H9 (cell line): ENCODE measurements around the gene IFT52. TPM values are rescaled to one million over a fixed set of nuclear protein-coding genes. Genes with fewer than 3 reads are reported as not detected.
A peak's percentile ranks its signal among the peaks of the same experiment; 100 is the strongest.

ENCODE experiments used
- DNase-seq: peaks from one replicate; pipeline ENCODE4 v3.0.0-alpha.2; 2017
- H2AFZ ChIP-seq: one replicate; pipeline ENCODE4 v1.6.1; 2013; ENCODE audit warnings: mild to moderate bottlenecking, low read length, control low read depth, moderate library complexity
- H2AK5ac ChIP-seq: 2 replicates; pipeline ENCODE4 v1.6.1; 2013; ENCODE audit warnings: low read length, control low read depth, mixed read lengths; ENCODE audit not compliant: insufficient read length
- H2BK120ac ChIP-seq: one replicate; pipeline ENCODE4 v1.6.1; 2013; ENCODE audit warnings: low read depth, mild to moderate bottlenecking, low read length, control low read depth, inconsistent platforms; ENCODE audit not compliant: poor library complexity, severe bottlenecking
- H2BK12ac ChIP-seq: 2 replicates; pipeline ENCODE4 v1.6.1; 2013; ENCODE audit warnings: low read length, control low read depth, mixed read lengths, low read depth; ENCODE audit not compliant: insufficient read length
- H2BK15ac ChIP-seq: 2 replicates; pipeline ENCODE4 v1.6.1; 2013; ENCODE audit warnings: low read depth, low read length, control low read depth
- H2BK20ac ChIP-seq: one replicate; pipeline ENCODE4 v1.6.1; 2013; ENCODE audit warnings: low read depth, mild to moderate bottlenecking, low read length, control low read depth, inconsistent platforms; ENCODE audit not compliant: poor library complexity, severe bottlenecking
- H2BK5ac ChIP-seq: 2 replicates; pipeline ENCODE4 v1.6.1; 2013; ENCODE audit warnings: low read length, control low read depth, mixed read lengths; ENCODE audit not compliant: insufficient read length
- H3K14ac ChIP-seq: 2 replicates; pipeline ENCODE4 v1.6.1; 2013; ENCODE audit warnings: low read length, control low read depth; ENCODE audit not compliant: insufficient read depth
- H3K18ac ChIP-seq: 2 replicates; pipeline ENCODE4 v1.6.1; 2013; ENCODE audit warnings: low read depth, mild to moderate bottlenecking, mixed read lengths, low read length, control low read depth; ENCODE audit not compliant: insufficient read length
- H3K23ac ChIP-seq: 2 replicates; pipeline ENCODE4 v1.6.1; 2013; ENCODE audit warnings: low read length, control low read depth, mixed read lengths, low read depth; ENCODE audit not compliant: insufficient read length
- H3K23me2 ChIP-seq: 2 replicates; pipeline ENCODE4 v1.6.1; 2013; ENCODE audit warnings: low read depth, mild to moderate bottlenecking, mixed read lengths, low read length, control low read depth; ENCODE audit not compliant: insufficient read length, poor library complexity, severe bottlenecking
- H3K27ac ChIP-seq: 2 replicates; pipeline ENCODE4 v1.5.1; 2013; ENCODE audit warnings: low read length, control low read depth, mixed read lengths, low read depth; ENCODE audit not compliant: insufficient read length
- H3K27me3 ChIP-seq: 2 replicates; pipeline ENCODE4 v1.6.1; 2013; ENCODE audit warnings: low read length, control low read depth, inconsistent platforms; ENCODE audit not compliant: insufficient read depth
- H3K4ac ChIP-seq: 2 replicates; pipeline ENCODE4 v1.6.1; 2013; ENCODE audit warnings: low read depth, mild to moderate bottlenecking, control low read depth, inconsistent platforms, low read length, moderate library complexity
- H3K4me1 ChIP-seq: 2 replicates; pipeline ENCODE4 v1.6.1; 2013; ENCODE audit warnings: low read length, control low read depth, inconsistent platforms; ENCODE audit not compliant: insufficient read depth
- H3K4me2 ChIP-seq: 2 replicates; pipeline ENCODE4 v1.6.1; 2013; ENCODE audit warnings: low read length, control low read depth, mixed read lengths; ENCODE audit not compliant: insufficient read length, insufficient read depth
- H3K56ac ChIP-seq: 2 replicates; pipeline ENCODE4 v1.6.1; 2013; ENCODE audit warnings: low read depth, mild to moderate bottlenecking, mixed read lengths, low read length, control low read depth; ENCODE audit not compliant: insufficient read length
- H3K79me1 ChIP-seq: 2 replicates; pipeline ENCODE4 v1.6.1; 2013; ENCODE audit warnings: low read depth, mild to moderate bottlenecking, moderate library complexity, low read length, control low read depth, inconsistent platforms; ENCODE audit not compliant: insufficient read depth, poor library complexity, severe bottlenecking
- H3K79me2 ChIP-seq: 2 replicates; pipeline ENCODE4 v1.6.1; 2013; ENCODE audit warnings: low read length, control low read depth, inconsistent platforms; ENCODE audit not compliant: insufficient read depth
- H3K9ac ChIP-seq: 2 replicates; pipeline ENCODE4 v1.6.1; 2013; ENCODE audit warnings: low read length, control low read depth, mixed read lengths; ENCODE audit not compliant: insufficient read length; ENCODE audit errors: extremely low read depth
- H3K9me3 ChIP-seq: one replicate; pipeline ENCODE4 v1.6.1; 2013; ENCODE audit warnings: low read depth, low read length, inconsistent platforms; ENCODE audit not compliant: control insufficient read depth
- H3T11ph ChIP-seq: one replicate; pipeline ENCODE4 v1.6.1; 2013; ENCODE audit warnings: mild to moderate bottlenecking, low read length, control low read depth, inconsistent platforms
- H4K20me1 ChIP-seq: one replicate; pipeline ENCODE4 v1.6.1; 2013; ENCODE audit not compliant: control insufficient read depth, insufficient read length, insufficient read depth
- H4K5ac ChIP-seq: 2 replicates; pipeline ENCODE4 v1.6.1; 2013; ENCODE audit warnings: low read depth, mild to moderate bottlenecking, mixed read lengths, low read length, control low read depth; ENCODE audit not compliant: insufficient read length
- H4K8ac ChIP-seq: replicated peaks from 2 replicates; pipeline ENCODE4 v1.6.1; 2013; ENCODE audit warnings: low read length, control low read depth, mixed read lengths, low read depth; ENCODE audit not compliant: insufficient read length
- H4K91ac ChIP-seq: 2 replicates; pipeline ENCODE4 v1.6.1; 2013; ENCODE audit warnings: low read depth, mild to moderate bottlenecking, moderate library complexity, mixed read lengths, low read length, control low read depth; ENCODE audit not compliant: insufficient read length
- H3K27ac Mint-ChIP-seq, 3 experiments: 2 replicates in 2 of 3; 3 replicates in 1 of 3; pipeline ENCODE4 v1.8.0; 2020 to 2021; ENCODE audit warnings: mixed read lengths in 3 of 3, mild to moderate bottlenecking in 1 of 3, moderate library complexity in 1 of 3
- H3K27me3 Mint-ChIP-seq: 2 replicates; pipeline ENCODE4 v1.8.0; 2021; ENCODE audit warnings: low read depth, mild to moderate bottlenecking, moderate library complexity, mixed read lengths
- H3K36me3 Mint-ChIP-seq, 3 experiments: 2 replicates in 2 of 3; 3 replicates in 1 of 3; pipeline ENCODE4 v1.8.0; 2020 to 2021; ENCODE audit warnings: low read depth in 3 of 3, mixed read lengths in 3 of 3; ENCODE audit not compliant: insufficient read depth in 1 of 3
- H3K4me1 Mint-ChIP-seq, 2 experiments: 2 replicates each; pipeline ENCODE4 v1.8.0; 2020; ENCODE audit warnings: mixed read lengths in 2 of 2
- H3K4me3 Mint-ChIP-seq, 2 experiments: 2 replicates in 1 of 2; 3 replicates in 1 of 2; pipeline ENCODE4 v1.8.0; 2020 to 2021; ENCODE audit warnings: mild to moderate bottlenecking in 2 of 2, mixed read lengths in 2 of 2, moderate library complexity in 1 of 2
- H3K9me3 Mint-ChIP-seq, 2 experiments: 2 replicates in 1 of 2; 3 replicates in 1 of 2; pipeline ENCODE4 v1.8.0; 2020; ENCODE audit warnings: mild to moderate bottlenecking in 2 of 2, mixed read lengths in 2 of 2, moderate library complexity in 1 of 2
- WGBS: extraction: QIAGEN DNeasy Blood & Tissue Kit; methylation state at CpG from one replicate; pipeline ENCODE4 v1.1.7; 2013; ENCODE audit warnings: missing lambda C conversion rate, low lambda C conversion rate, mixed read lengths; ENCODE audit not compliant: insufficient read length; ENCODE audit errors: extremely low coverage; 5-methylcytosine and 5-hydroxymethylcytosine counted together
- total RNA-seq: library from RNA; stranded (reverse); gene quantifications from 2 replicates; pipeline ENCODE4 v1.2.1, GENCODE V29; 2021
- TF ChIP-seq, protein P1 (sequence below): fragments of 200-600 bp; sonication (generic); conservative IDR thresholded peaks from 3 replicates; pipeline ENCODE4 v1.8.0; 2021; ENCODE audit warnings: antibody characterized with exemption, mild to moderate bottlenecking

IFT52 gene
- total RNA-seq, 1 experiment from 2014 or later, result 44.5 TPM

DNA sequence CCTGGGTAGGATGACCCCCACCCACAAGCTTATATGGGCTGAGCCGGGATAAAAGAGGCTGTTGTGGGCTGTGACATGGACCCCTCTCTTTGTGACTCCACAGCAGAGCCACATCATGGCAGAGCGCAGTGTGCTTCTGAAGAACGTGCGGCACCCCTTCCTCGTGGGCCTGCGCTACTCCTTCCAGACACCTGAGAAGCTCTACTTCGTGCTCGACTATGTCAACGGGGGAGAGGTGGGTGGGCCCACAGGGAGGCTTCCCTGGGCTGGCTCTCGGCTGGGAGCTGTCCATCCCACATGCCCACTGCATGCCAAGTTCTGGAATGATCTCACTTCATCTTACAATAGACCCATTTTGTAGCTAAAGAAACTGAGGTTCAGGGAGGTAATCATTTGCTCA lies 21.5 kb upstream of the IFT52 start:
- Histone ChIP-seq H3K27me3 (no peaks in the 10 kb centered on the region), H3K4me1 (no peaks in the 10 kb centered on the region), H3K79me2 (no peaks in the 10 kb centered on the region), H3T11ph (no peak overlapping the region), H2AFZ (no peak overlapping the region), H2BK120ac (no peak overlapping the region), H3K18ac (no peak overlapping the region), H4K91ac (no peak overlapping the region), H4K5ac (no peak overlapping the region), H2BK12ac (no peak overlapping the region), H4K8ac (no peak overlapping the region), H3K9me3 (no peaks in the 10 kb centered on the region), H3K4me2 (no peak overlapping the region), H3K79me1 (no peaks in the 10 kb centered on the region), H3K9ac (no peak overlapping the region), H2BK15ac (no peak overlapping the region), H3K4ac (no peak overlapping the region), H2BK20ac (no peak overlapping the region), H3K23me2 (no peaks in the 10 kb centered on the region), H4K20me1 (no peaks in the 10 kb centered on the region), H3K14ac (no peak overlapping the region; the same call in 1 of the 2 replicates), H3K56ac (no peak overlapping the region), H3K23ac (no peak overlapping the region), H2BK5ac (no peak overlapping the region), H2AK5ac (no peak overlapping the region), H3K27ac (no peak overlapping the region)
- peak overlapping the region in 1 of 3 experiments; percentile 36; a peak in 1 of 7 replicates for H3K27ac Mint-ChIP-seq
- no peak overlapping the region for H3K4me3 Mint-ChIP-seq
- TF ChIP-seq, protein P1, sequence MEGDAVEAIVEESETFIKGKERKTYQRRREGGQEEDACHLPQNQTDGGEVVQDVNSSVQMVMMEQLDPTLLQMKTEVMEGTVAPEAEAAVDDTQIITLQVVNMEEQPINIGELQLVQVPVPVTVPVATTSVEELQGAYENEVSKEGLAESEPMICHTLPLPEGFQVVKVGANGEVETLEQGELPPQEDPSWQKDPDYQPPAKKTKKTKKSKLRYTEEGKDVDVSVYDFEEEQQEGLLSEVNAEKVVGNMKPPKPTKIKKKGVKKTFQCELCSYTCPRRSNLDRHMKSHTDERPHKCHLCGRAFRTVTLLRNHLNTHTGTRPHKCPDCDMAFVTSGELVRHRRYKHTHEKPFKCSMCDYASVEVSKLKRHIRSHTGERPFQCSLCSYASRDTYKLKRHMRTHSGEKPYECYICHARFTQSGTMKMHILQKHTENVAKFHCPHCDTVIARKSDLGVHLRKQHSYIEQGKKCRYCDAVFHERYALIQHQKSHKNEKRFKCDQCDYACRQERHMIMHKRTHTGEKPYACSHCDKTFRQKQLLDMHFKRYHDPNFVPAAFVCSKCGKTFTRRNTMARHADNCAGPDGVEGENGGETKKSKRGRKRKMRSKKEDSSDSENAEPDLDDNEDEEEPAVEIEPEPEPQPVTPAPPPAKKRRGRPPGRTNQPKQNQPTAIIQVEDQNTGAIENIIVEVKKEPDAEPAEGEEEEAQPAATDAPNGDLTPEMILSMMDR, result no peak
- H3K27me3 Mint-ChIP-seq, result no peaks in the 10 kb centered on the region
- no peaks in the 10 kb centered on the region for H3K36me3 Mint-ChIP-seq
- no CpG with 5 or more reads among the region's 10 CpGs for WGBS
- no peaks in the 10 kb centered on the region for H3K9me3 Mint-ChIP-seq
- no peak for DNase-seq
- peaks cover 3% of the 10 kb centered on the region in 2 experiments; a peak in 3 of 4 replicates for H3K4me1 Mint-ChIP-seq
